Neural progenitor cell (in vitro differentiated cells): ENCODE measurements around the gene ADAMTS4. TPM values are rescaled to one million over a fixed set of nuclear protein-coding genes. Genes with fewer than 3 reads are reported as not detected.

ENCODE experiments used
- DNase-seq: peaks from one replicate; pipeline ENCODE4 v3.0.0-alpha.2; 2016; ENCODE audit warnings: low spot score
- H2AFZ ChIP-seq: fragments of 200-600 bp; sonication (generic); replicated peaks from 2 replicates; pipeline ENCODE4 v1.6.1; 2016; ENCODE audit warnings: antibody characterized with exemption
- H3F3A ChIP-seq: fragments of 200-600 bp; sonication (generic); 2 replicates; pipeline ENCODE4 v1.6.1; 2016; ENCODE audit warnings: antibody characterized with exemption, low read depth
- H3K27ac ChIP-seq: fragments of 200-600 bp; sonication (generic); 2 replicates; pipeline ENCODE4 v1.5.1; 2016; ENCODE audit warnings: mild to moderate bottlenecking
- H3K27me3 ChIP-seq: fragments of 200-600 bp; sonication (generic); 2 replicates; pipeline ENCODE4 v1.6.1; 2016; ENCODE audit warnings: mild to moderate bottlenecking, moderate library complexity
- H3K36me3 ChIP-seq: fragments of 200-600 bp; sonication (generic); 2 replicates; pipeline ENCODE4 v1.5.1; 2016
- H3K4me1 ChIP-seq: fragments of 200-600 bp; sonication (generic); 2 replicates; pipeline ENCODE4 v1.6.1; 2016; ENCODE audit warnings: mixed run types
- H3K4me2 ChIP-seq: fragments of 200-600 bp; sonication (generic); 2 replicates; pipeline ENCODE4 v1.6.1; 2016
- H3K4me3 ChIP-seq: fragments of 200-600 bp; sonication (generic); 2 replicates; pipeline ENCODE4 v1.5.1; 2016
- H3K79me2 ChIP-seq: fragments of 200-600 bp; sonication (generic); 2 replicates; pipeline ENCODE4 v1.6.1; 2016; ENCODE audit warnings: low read depth
- H3K9ac ChIP-seq: fragments of 200-600 bp; sonication (generic); 2 replicates; pipeline ENCODE4 v1.6.1; 2016
- H3K9me3 ChIP-seq: fragments of 200-600 bp; sonication (generic); 2 replicates; pipeline ENCODE4 v1.5.1; 2016; ENCODE audit warnings: low read depth
- H4K20me1 ChIP-seq: fragments of 200-600 bp; sonication (generic); 2 replicates; pipeline ENCODE4 v1.6.1; 2016; ENCODE audit warnings: low read depth
- H3K27ac Mint-ChIP-seq: 3 replicates; pipeline ENCODE4 v1.8.0; 2021; ENCODE audit warnings: mixed read lengths
- H3K27me3 Mint-ChIP-seq: 2 replicates; pipeline ENCODE4 v1.8.0; 2022; ENCODE audit warnings: low read depth, mild to moderate bottlenecking, inconsistent platforms, moderate library complexity, mixed read lengths; ENCODE audit not compliant: insufficient read depth
- H3K36me3 Mint-ChIP-seq: 3 replicates; pipeline ENCODE4 v1.8.0; 2021; ENCODE audit warnings: mixed read lengths
- H3K4me1 Mint-ChIP-seq: 3 replicates; pipeline ENCODE4 v1.8.0; 2021; ENCODE audit warnings: mixed read lengths
- H3K4me3 Mint-ChIP-seq: 3 replicates; pipeline ENCODE4 v1.8.0; 2021; ENCODE audit warnings: mild to moderate bottlenecking, moderate library complexity, mixed read lengths
- H3K9me3 Mint-ChIP-seq: 3 replicates; pipeline ENCODE4 v1.8.0; 2020; ENCODE audit warnings: mixed read lengths
- CTCF ChIP-seq: fragments of 200-600 bp; sonication (generic); IDR thresholded peaks from 2 replicates; pipeline ENCODE4 v1.5.1; 2017; ENCODE audit warnings: antibody characterized with exemption, mild to moderate bottlenecking
- EZH2 ChIP-seq: fragments of 200-600 bp; sonication (generic); IDR thresholded peaks from 2 replicates; pipeline ENCODE4 v1.6.1; 2017; ENCODE audit warnings: antibody characterized with exemption, mild to moderate bottlenecking, moderate library complexity
- EZH2phosphoT487 ChIP-seq: fragments of 200-600 bp; sonication (generic); IDR thresholded peaks from 2 replicates; pipeline ENCODE4 v1.6.1; 2017; ENCODE audit warnings: antibody characterized with exemption
- total RNA-seq: library from RNA; depleted of rRNA; stranded (reverse); fragments of >200 nt; gene quantifications from 2 replicates; pipeline ENCODE4 v1.2.3, GENCODE V29; 2015; ENCODE audit warnings: low replicate concordance

The ADAMTS4 gene
- total RNA-seq, 1 donor from 2014 or later = 1.3 TPM

GRCh38 chr1:161153682-161154337 is 45.0 kb downstream of the ADAMTS4 start, which contains the start of gene UFC1:
UFC1 (plus strand) TSS chr1:161153978; CDS start chr1:161153998, 20 bp downstream.
- H3K9ac ChIP-seq = peak within 1 kb of the TSS; percentile 91
- no peaks in the 10 kb centered on the region for H3K9me3 ChIP-seq
- Mint-ChIP-seq H3K27me3 (peaks cover 1% of the 10 kb centered on the region), H3K36me3 (peaks cover 5% of the 10 kb centered on the region), H3K9me3 (no peaks in the 10 kb centered on the region), H3K4me3 (peak within 1 kb of the TSS; percentile 99), H3K27ac (peak within 1 kb of the TSS; percentile 100), H3K4me1 (peaks cover 23% of the 10 kb centered on the region)
- H3K4me3 ChIP-seq = peak within 1 kb of the TSS; percentile 91
- peaks cover 19% of the 10 kb centered on the region for H3K79me2 ChIP-seq
- peak; percentile 89 for DNase-seq
- H2AFZ ChIP-seq = peak within 1 kb of the TSS; percentile 96
- H3F3A ChIP-seq = peaks cover 12% of the 10 kb centered on the region
- H3K27ac ChIP-seq = peak within 1 kb of the TSS; percentile 77
- H3K4me2 ChIP-seq = peak within 1 kb of the TSS; percentile 84
- H3K27me3 ChIP-seq = no peaks in the 10 kb centered on the region
- TF ChIP-seq CTCF (no peak), EZH2 (no peak), EZH2phosphoT487 (no peak)
- H4K20me1 ChIP-seq = no peaks in the 10 kb centered on the region
- no peaks in the 10 kb centered on the region for H3K36me3 ChIP-seq
- no peaks in the 10 kb centered on the region for H3K4me1 ChIP-seq

GRCh38 chr1:161153176-161153575 is 45.7 kb downstream of the ADAMTS4 start:
- Histone ChIP-seq H4K20me1 (no peaks in the 10 kb centered on the region), H3K4me3 (peak overlapping the region; percentile 91), H3K9ac (peak overlapping the region; percentile 91), H3K4me2 (peak overlapping the region; percentile 84), H3K79me2 (peaks cover 19% of the 10 kb centered on the region), H2AFZ (peak overlapping the region; percentile 96), H3K27ac (no peak overlapping the region), H3K36me3 (no peaks in the 10 kb centered on the region), H3K27me3 (no peaks in the 10 kb centered on the region), H3F3A (peaks cover 5% of the 10 kb centered on the region), H3K4me1 (no peaks in the 10 kb centered on the region), H3K9me3 (no peaks in the 10 kb centered on the region)
- Mint-ChIP-seq H3K4me1 (peaks cover 17% of the 10 kb centered on the region), H3K27ac (peak overlapping the region; percentile 72), H3K4me3 (peak overlapping the region; percentile 99), H3K27me3 (peaks cover 3% of the 10 kb centered on the region), H3K9me3 (no peaks in the 10 kb centered on the region), H3K36me3 (peaks cover 5% of the 10 kb centered on the region)
- DNase-seq = no peak
- TF ChIP-seq CTCF = no peak
- no peak for TF ChIP-seq EZH2phosphoT487
- TF ChIP-seq EZH2 = no peak

GRCh38 chr1:161145832-161146231 is 53.0 kb downstream of the ADAMTS4 start:
- H3K4me3 ChIP-seq = no peak overlapping the region
- no peaks in the 10 kb centered on the region for H3F3A ChIP-seq
- TF ChIP-seq EZH2 = no peak
- no peak for TF ChIP-seq CTCF
- no peak for TF ChIP-seq EZH2phosphoT487
- H3K9ac ChIP-seq = no peak overlapping the region
- no peak overlapping the region for H3K4me2 ChIP-seq
- peaks cover 3% of the 10 kb centered on the region for H3K27me3 Mint-ChIP-seq
- no peak overlapping the region for H3K4me3 Mint-ChIP-seq
- H3K27ac ChIP-seq = no peak overlapping the region
- no peaks in the 10 kb centered on the region for H3K79me2 ChIP-seq
- no peak for DNase-seq
- H3K9me3 ChIP-seq = no peaks in the 10 kb centered on the region
- no peak overlapping the region for H3K27ac Mint-ChIP-seq
- H4K20me1 ChIP-seq = no peaks in the 10 kb centered on the region
- H3K4me1 Mint-ChIP-seq = peaks cover 3% of the 10 kb centered on the region
- H3K4me1 ChIP-seq = peaks cover 4% of the 10 kb centered on the region
- no peaks in the 10 kb centered on the region for H3K9me3 Mint-ChIP-seq
- H3K36me3 ChIP-seq = no peaks in the 10 kb centered on the region
- H3K27me3 ChIP-seq = no peaks in the 10 kb centered on the region
- no peaks in the 10 kb centered on the region for H3K36me3 Mint-ChIP-seq
- no peak overlapping the region for H2AFZ ChIP-seq
